Spleen (tissue), 11 donors: Measurements from ENCODE around the gene RNF31. TPM values are rescaled to one million over a fixed set of nuclear protein-coding genes. Genes with fewer than 3 reads are reported as not detected.

Source experiments
- DNase-seq: peaks from one replicate; pipeline ENCODE4 v3.0.0-alpha.2; 2020
- H3K27ac ChIP-seq, 8 donors: fragments of 200-600 bp; sonication (generic) in 7 of 8; 1 replicate in 4 of 8; 2 replicates in 4 of 8; pipeline versions ENCODE4 v1.5.0 to v1.8.0; 2016 to 2021; ENCODE audit warnings: inconsistent platforms in 4 of 8, mild to moderate bottlenecking in 4 of 8, moderate library complexity in 1 of 8
- H3K27me3 ChIP-seq, 7 donors: fragments of 200-600 bp; sonication (generic) in 6 of 7; replicated peaks in 1 of 7; 1 replicate in 4 of 7; 2 replicates in 3 of 7; pipeline versions ENCODE4 v1.5.0 to v1.8.0; 2016 to 2021; ENCODE audit warnings: inconsistent platforms in 3 of 7, mild to moderate bottlenecking in 1 of 7
- H3K36me3 ChIP-seq, 6 donors: fragments of 200-600 bp; sonication (generic) in 5 of 6; 1 replicate in 4 of 6; 2 replicates in 2 of 6; pipeline versions ENCODE4 v1.5.0 to v1.8.0; 2016 to 2021; ENCODE audit warnings: inconsistent platforms in 2 of 6
- H3K4me1 ChIP-seq, 6 donors: fragments of 200-600 bp; sonication (generic) in 5 of 6; 1 replicate in 3 of 6; 2 replicates in 3 of 6; pipeline versions ENCODE4 v1.5.0 to v1.8.0; 2016 to 2021; ENCODE audit warnings: inconsistent platforms in 3 of 6
- H3K4me3 ChIP-seq, 8 donors: fragments of 200-600 bp; sonication (generic) in 7 of 8; 1 replicate in 4 of 8; 2 replicates in 4 of 8; pipeline versions ENCODE4 v1.5.0 to v1.8.0; 2016 to 2021; ENCODE audit warnings: inconsistent platforms in 4 of 8, mild to moderate bottlenecking in 4 of 8, moderate library complexity in 2 of 8
- H3K9me3 ChIP-seq, 8 donors: fragments of 200-600 bp; sonication (generic) in 7 of 8; 1 replicate in 4 of 8; 2 replicates in 4 of 8; pipeline versions ENCODE4 v1.5.0 to v1.8.0; 2016 to 2021; ENCODE audit warnings: inconsistent platforms in 4 of 8
- CTCF ChIP-seq, 11 experiments: fragments of 200-600 bp in 7 of 11; fragments of 450-650 bp in 4 of 11; sonication (generic) in 4 of 11; IDR thresholded peaks in 8 of 11; conservative IDR thresholded peaks in 3 of 11; 1 replicate in 7 of 11; 2 replicates in 4 of 11; pipeline versions ENCODE4 v1.4.0 to v1.8.0; 2016 to 2021; ENCODE audit warnings: antibody characterized with exemption in 11 of 11, inconsistent platforms in 4 of 11, mild to moderate bottlenecking in 1 of 11
- POLR2A ChIP-seq, 3 donors: fragments of 450-650 bp; IDR thresholded peaks; one replicate each; pipeline ENCODE4 v1.5.1; 2017; ENCODE audit warnings: antibody characterized with exemption in 3 of 3, mild to moderate bottlenecking in 1 of 3
- POLR2AphosphoS5 ChIP-seq, 3 donors: sonication (generic); formaldehyde crosslinking; IDR thresholded peaks; one replicate each; pipeline ENCODE4 v1.5.1; 2017; ENCODE audit warnings: antibody characterized with exemption in 3 of 3
- WGBS, 5 donors: extraction: QIAGEN DNeasy Blood & Tissue Kit in 3 of 5; methylation state at CpG; one replicate each; pipeline versions ENCODE4 v1.1.5 to v1.1.7; 2013 to 2018; 5-methylcytosine and 5-hydroxymethylcytosine counted together
- intact Hi-C: fragments of 100-400 bp; cut with DNase I; formaldehyde crosslinking; loops from one replicate; pipeline ENCODE4 v1.15.0; 2023; ENCODE audit warnings: low total_unique reads
- polyA plus RNA-seq, 3 donors: library from polyadenylated mRNA; stranded (reverse); fragments of 200-250 nt; gene quantifications; one replicate each; pipeline ENCODE4 v1.2.1, GENCODE V29; 2013
- total RNA-seq, 7 donors: library from RNA; depleted of rRNA in 3 of 7; stranded (reverse); fragments of >200 nt in 3 of 7; fragmentation: NEBNext Ultra II Directional in 4 of 7; extraction: Animal tissue kit (Norgen Biotek cat#: 25700) in 4 of 7; gene quantifications; one replicate each; pipeline versions ENCODE4 v1.1.0 to v1.2.1, GENCODE V29; 2016 to 2021
- donor health status: healthy with polysubstance abuse.
- donor health status: DM: no; HTN: no; CAD: no; lungs with moderate emphysema.
- donor health status: DM: no; HTN: no; CAD: no.
- donor health status: Bipolar disorder and iron deficiency.
- donor health status: healthy.
- donor health status: DM: no; HTN: no; CAD: no.
- donor health status: DM: yes; HTN: yes; CAD: no.

Gene RNF31
- total and polyA plus RNA-seq, 10 donors = 56.5 to 148 (median 103) TPM

GRCh38 chr14:24133735-24134134 is 13.6 kb upstream of the RNF31 start:
- DNase-seq = no peak
- H3K4me3 ChIP-seq = no peak overlapping the region
- no peak overlapping the region for H3K27ac ChIP-seq
- no peaks in the 10 kb centered on the region for H3K27me3 ChIP-seq
- no peaks in the 10 kb centered on the region for H3K9me3 ChIP-seq
- peaks cover 32 to 79% (median 53%) of the 10 kb centered on the region in 6 donors for H3K4me1 ChIP-seq
- peaks cover 3 to 23% (median 16%) of the 10 kb centered on the region in 6 donors for H3K36me3 ChIP-seq
- intact Hi-C loops = no loop called here
- TF ChIP-seq POLR2AphosphoS5 (IDR thresholded peaks at IDR 0.05) (no peak), CTCF (IDR thresholded peaks at IDR 0.05 in 8 of 11, conservative IDR thresholded peaks at IDR 0.05 in 3 of 11) (no peak), POLR2A (IDR thresholded peaks at IDR 0.05) (no peak)
- WGBS, 5 donors = 85 to 95% (median 93%) methylated on average over 1 of the region's 1 CpG

- Histone ChIP-seq H3K27me3 (no peaks in the 10 kb centered on the region), H3K9me3 (no peaks in the 10 kb centered on the region), H3K4me1 (peaks cover 44 to 87% (median 68%) of the 10 kb centered on the region in 6 donors), H3K27ac (peak overlapping the region; percentile 92 to 99 (median 97)), H3K4me3 (peak overlapping the region; percentile 72 to 98 (median 92)), H3K36me3 (peaks cover 3 to 36% (median 25%) of the 10 kb centered on the region in 6 donors)
- no peak for TF ChIP-seq POLR2A (IDR thresholded peaks at IDR 0.05)
- no peak for TF ChIP-seq CTCF (IDR thresholded peaks at IDR 0.05 in 8 of 11, conservative IDR thresholded peaks at IDR 0.05 in 3 of 11)
- no peak for TF ChIP-seq POLR2AphosphoS5 (IDR thresholded peaks at IDR 0.05)
- no peak for DNase-seq
- WGBS, 5 donors = 7 to 13% (median 12%) methylated on average over 9 of the region's 9 CpGs
- intact Hi-C loops = no loop called here
Observed at GRCh38 chr14:24135584-24135833, 11.8 kb upstream of the RNF31 start.

GRCh38 chr14:24135834-24136683 is 11.2 kb upstream of the RNF31 start, which contains the start of gene PSME1:
PSME1 (plus strand) TSS chr14:24136194; CDS start chr14:24136263, 69 bp downstream.
- Histone ChIP-seq H3K27ac (peak within 1 kb of the TSS; percentile 92 to 99 (median 97)), H3K9me3 (no peaks in the 10 kb centered on the region), H3K36me3 (peaks cover 3 to 36% (median 25%) of the 10 kb centered on the region in 6 donors), H3K27me3 (no peaks in the 10 kb centered on the region), H3K4me1 (peaks cover 40 to 87% (median 66%) of the 10 kb centered on the region in 6 donors), H3K4me3 (peak within 1 kb of the TSS; percentile 72 to 98 (median 92))
- 0 to 1% (median 1%) methylated on average over 45 to 75 of the region's 75 CpGs for WGBS, 5 donors
- peak; percentile 99 for DNase-seq
- TF ChIP-seq POLR2A (IDR thresholded peaks at IDR 0.05) (peak in 1 of 3 donors; percentile 44), CTCF (IDR thresholded peaks at IDR 0.05 in 8 of 11, conservative IDR thresholded peaks at IDR 0.05 in 3 of 11) (peak in 6 of 11 experiments; percentile 15 to 63 (median 29)), POLR2AphosphoS5 (IDR thresholded peaks at IDR 0.05) (peak; percentile 91 to 94 (median 94))
- intact Hi-C loops = no loop called here
